ENCODE data around the gene EDIL3. TPM values are rescaled to one million over a fixed set of nuclear protein-coding genes. Genes with fewer than 3 reads are reported as not detected.

EDIL3 gene
- total RNA-seq, 1 experiment from 2014 or later = not detected

DNA sequence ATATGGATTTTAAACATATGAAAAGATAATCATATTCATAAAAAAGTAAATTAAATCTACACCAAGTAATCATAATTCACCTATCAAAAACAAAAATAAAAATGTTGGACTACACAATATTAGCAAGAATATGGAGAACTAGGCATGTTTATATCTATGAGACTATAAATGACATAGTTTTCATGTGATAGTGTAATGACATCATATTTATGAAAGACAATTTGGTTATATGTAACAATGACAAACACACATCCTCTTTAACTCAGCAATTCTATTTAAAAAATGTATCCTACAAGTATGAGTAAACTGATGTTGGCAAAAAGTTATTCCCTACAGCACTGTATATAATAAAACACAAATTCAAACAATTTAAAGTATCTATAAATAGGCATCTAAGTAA, 312.3 kb downstream of the EDIL3 start:
- TF ChIP-seq, protein P1, sequence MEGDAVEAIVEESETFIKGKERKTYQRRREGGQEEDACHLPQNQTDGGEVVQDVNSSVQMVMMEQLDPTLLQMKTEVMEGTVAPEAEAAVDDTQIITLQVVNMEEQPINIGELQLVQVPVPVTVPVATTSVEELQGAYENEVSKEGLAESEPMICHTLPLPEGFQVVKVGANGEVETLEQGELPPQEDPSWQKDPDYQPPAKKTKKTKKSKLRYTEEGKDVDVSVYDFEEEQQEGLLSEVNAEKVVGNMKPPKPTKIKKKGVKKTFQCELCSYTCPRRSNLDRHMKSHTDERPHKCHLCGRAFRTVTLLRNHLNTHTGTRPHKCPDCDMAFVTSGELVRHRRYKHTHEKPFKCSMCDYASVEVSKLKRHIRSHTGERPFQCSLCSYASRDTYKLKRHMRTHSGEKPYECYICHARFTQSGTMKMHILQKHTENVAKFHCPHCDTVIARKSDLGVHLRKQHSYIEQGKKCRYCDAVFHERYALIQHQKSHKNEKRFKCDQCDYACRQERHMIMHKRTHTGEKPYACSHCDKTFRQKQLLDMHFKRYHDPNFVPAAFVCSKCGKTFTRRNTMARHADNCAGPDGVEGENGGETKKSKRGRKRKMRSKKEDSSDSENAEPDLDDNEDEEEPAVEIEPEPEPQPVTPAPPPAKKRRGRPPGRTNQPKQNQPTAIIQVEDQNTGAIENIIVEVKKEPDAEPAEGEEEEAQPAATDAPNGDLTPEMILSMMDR (IDR thresholded peaks at IDR 0.05; ENCODE audit: insufficient read depth in 1 of 2, low read depth in 1 of 2, low read length in 1 of 2, severe bottlenecking in 1 of 2, unreplicated experiment in 1 of 2) = no peak
- Mint-ChIP-seq H3K4me3 (ENCODE audit: unreplicated experiment) (no peak overlapping the region), H3K4me1 (ENCODE audit: low read depth, unreplicated experiment) (no peaks in the 10 kb centered on the region), H3K36me3 (ENCODE audit: insufficient read depth, unreplicated experiment) (no peaks in the 10 kb centered on the region), H3K27me3 (ENCODE audit: insufficient read depth, unreplicated experiment) (no peaks in the 10 kb centered on the region), H3K9me3 (ENCODE audit: unreplicated experiment) (no peaks in the 10 kb centered on the region), H3K27ac (ENCODE audit: unreplicated experiment) (no peak overlapping the region)
- Histone ChIP-seq H3K27me3 (replicated peaks; ENCODE audit: control insufficient read depth, insufficient read depth, low read length) (no peaks in the 10 kb centered on the region), H3K9me3 (no peaks in the 10 kb centered on the region), H3K36me3 (ENCODE audit: control insufficient read depth, insufficient read depth, low read length) (no peaks in the 10 kb centered on the region), H3K4me3 (ENCODE audit: low read depth, low read length) (no peak overlapping the region), H3K4me1 (no peaks in the 10 kb centered on the region)
- CTCF ChIA-PET = no interaction called here
- DNase-seq = no peak
- POLR2A ChIA-PET = no interaction called here
- intact Hi-C loops (cut with micrococcal nuclease; ENCODE audit: unreplicated experiment) = no loop called here
- no TSS peak for BruUV-seq (replicated peaks)

DNA sequence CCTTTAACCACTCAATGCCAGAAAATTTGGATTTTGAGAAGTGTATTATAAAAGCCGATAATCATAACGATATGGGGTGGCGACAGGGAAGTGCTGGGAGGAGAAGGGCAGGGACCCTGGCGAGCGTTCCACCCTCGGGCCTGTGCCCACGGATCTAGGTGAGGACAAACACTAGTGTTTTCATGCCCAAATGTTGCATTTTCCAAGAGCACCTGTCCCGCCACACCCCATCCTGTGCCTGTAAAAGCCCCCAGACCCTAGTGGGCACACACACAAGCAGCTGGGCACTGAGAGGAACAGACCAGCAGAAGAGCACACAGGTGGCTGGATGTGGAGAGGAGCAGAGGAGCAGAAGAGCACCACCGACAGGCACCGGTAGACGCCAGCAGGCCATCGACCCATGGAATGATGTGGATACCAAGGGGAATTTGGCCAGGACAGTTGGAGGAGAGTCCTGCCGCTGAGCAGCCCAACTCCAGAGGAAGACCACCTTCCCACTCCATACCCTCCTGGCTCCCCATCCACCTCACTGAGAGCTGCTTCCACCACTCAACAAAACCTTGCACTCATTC, 315.0 kb downstream of the EDIL3 start:
- no peaks in the 10 kb centered on the region for H3K36me3 Mint-ChIP-seq (ENCODE audit: insufficient read depth, unreplicated experiment)
- no peaks in the 10 kb centered on the region for H3K27me3 Mint-ChIP-seq (ENCODE audit: insufficient read depth, unreplicated experiment)
- H3K4me3 Mint-ChIP-seq (ENCODE audit: unreplicated experiment) = no peak overlapping the region
- H3K9me3 Mint-ChIP-seq (ENCODE audit: unreplicated experiment) = no peaks in the 10 kb centered on the region
- H3K4me1 ChIP-seq = no peaks in the 10 kb centered on the region
- no peak for DNase-seq
- no TSS peak for BruUV-seq (replicated peaks)
- no peaks in the 10 kb centered on the region for H3K4me1 Mint-ChIP-seq (ENCODE audit: low read depth, unreplicated experiment)
- H3K9me3 ChIP-seq = no peaks in the 10 kb centered on the region
- no peak overlapping the region for H3K4me3 ChIP-seq (ENCODE audit: low read depth, low read length)
- ChIA-PET POLR2A (no interaction called here), CTCF (no interaction called here)
- H3K27ac Mint-ChIP-seq (ENCODE audit: unreplicated experiment) = no peak overlapping the region
- H3K27me3 ChIP-seq (replicated peaks; ENCODE audit: control insufficient read depth, insufficient read depth, low read length) = no peaks in the 10 kb centered on the region
- TF ChIP-seq, protein P1 (IDR thresholded peaks at IDR 0.05; ENCODE audit: insufficient read depth in 1 of 2, low read depth in 1 of 2, low read length in 1 of 2, severe bottlenecking in 1 of 2, unreplicated experiment in 1 of 2) = no peak
- intact Hi-C loops (cut with micrococcal nuclease; ENCODE audit: unreplicated experiment) = no loop called here
- no peaks in the 10 kb centered on the region for H3K36me3 ChIP-seq (ENCODE audit: control insufficient read depth, insufficient read depth, low read length)

DNA sequence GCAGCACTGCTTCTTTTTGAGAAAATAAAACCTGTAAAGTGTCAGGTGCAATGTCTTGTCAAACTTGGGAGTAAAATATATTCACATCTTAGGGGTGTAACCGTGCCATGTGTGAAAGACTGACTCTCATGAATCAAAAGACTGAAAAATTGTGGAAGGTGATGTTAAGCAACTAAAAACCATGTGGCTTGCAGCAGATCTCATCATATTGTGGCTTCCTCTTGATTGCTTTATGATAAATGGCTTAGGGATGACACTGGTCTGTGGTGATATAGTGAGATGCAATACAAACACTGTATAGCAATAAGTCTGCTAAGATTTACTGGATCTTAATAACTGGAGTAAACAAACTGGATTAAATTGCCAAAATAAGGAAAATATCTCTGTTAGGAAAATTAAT, 321.6 kb downstream of the EDIL3 start:
- Histone ChIP-seq H3K4me3 (ENCODE audit: low read depth, low read length) (no peak overlapping the region), H3K27me3 (replicated peaks; ENCODE audit: control insufficient read depth, insufficient read depth, low read length) (no peaks in the 10 kb centered on the region), H3K36me3 (ENCODE audit: control insufficient read depth, insufficient read depth, low read length) (no peaks in the 10 kb centered on the region), H3K4me1 (no peaks in the 10 kb centered on the region), H3K9me3 (no peaks in the 10 kb centered on the region)
- Mint-ChIP-seq H3K27me3 (ENCODE audit: insufficient read depth, unreplicated experiment) (peaks cover 5% of the 10 kb centered on the region), H3K36me3 (ENCODE audit: insufficient read depth, unreplicated experiment) (no peaks in the 10 kb centered on the region), H3K27ac (ENCODE audit: unreplicated experiment) (no peak overlapping the region), H3K4me3 (ENCODE audit: unreplicated experiment) (no peak overlapping the region), H3K4me1 (ENCODE audit: low read depth, unreplicated experiment) (no peaks in the 10 kb centered on the region), H3K9me3 (ENCODE audit: unreplicated experiment) (no peaks in the 10 kb centered on the region)
- TF ChIP-seq, protein P1 (IDR thresholded peaks at IDR 0.05; ENCODE audit: insufficient read depth in 1 of 2, low read depth in 1 of 2, low read length in 1 of 2, severe bottlenecking in 1 of 2, unreplicated experiment in 1 of 2) = no peak
- BruUV-seq (replicated peaks) = no TSS peak
- ChIA-PET POLR2A (no interaction called here), CTCF (no interaction called here)
- intact Hi-C loops (cut with micrococcal nuclease; ENCODE audit: unreplicated experiment) = no loop called here
- DNase-seq = no peak
